WERI-Rb-1 (cell line): Measurements from ENCODE around the gene TULP4.

Experiments
- DNase-seq: peaks from one replicate; pipeline ENCODE4 v3.0.0-alpha.2; 2020
- H3K27ac ChIP-seq: fragments of 250-450 bp; sonication (Bioruptor Pico); 2 replicates; pipeline ENCODE4 v1.5.1; 2020; ENCODE audit warnings: mild to moderate bottlenecking, moderate library complexity
- H3K27me3 ChIP-seq: fragments of 250-450 bp; sonication (Bioruptor Pico); 2 replicates; pipeline ENCODE4 v1.5.1; 2021; ENCODE audit warnings: mild to moderate bottlenecking, low read depth, moderate library complexity; ENCODE audit not compliant: insufficient read depth, severe bottlenecking
- H3K36me3 ChIP-seq: fragments of 250-450 bp; sonication (Bioruptor Pico); 2 replicates; pipeline ENCODE4 v1.5.1; 2020; ENCODE audit warnings: mild to moderate bottlenecking, moderate library complexity
- H3K4me3 ChIP-seq: 2 replicates; pipeline ENCODE4 v1.5.1; 2011; ENCODE audit warnings: low read depth, mild to moderate bottlenecking, control low read depth, low read length
- H3K9me3 ChIP-seq: fragments of 250-450 bp; sonication (Bioruptor Pico); 2 replicates; pipeline ENCODE4 v1.5.1; 2021; ENCODE audit warnings: mild to moderate bottlenecking, moderate library complexity; ENCODE audit not compliant: severe bottlenecking
- CTCF ChIP-seq: IDR thresholded peaks from 2 replicates; pipeline ENCODE4 v1.5.1; 2011; ENCODE audit warnings: low read depth, mild to moderate bottlenecking, control low read depth, inconsistent platforms, low read length

TULP4 gene

GRCh38 chr6:158311626-158312025 is 639 bp upstream of the TULP4 start:
- peaks cover 48% of the 10 kb centered on the region for H3K36me3 ChIP-seq
- no peak overlapping the region for H3K4me3 ChIP-seq
- TF ChIP-seq CTCF, result no peak
- DNase-seq, result no peak
- no peaks in the 10 kb centered on the region for H3K27me3 ChIP-seq
- peak overlapping the region; percentile 85 for H3K27ac ChIP-seq
- H3K9me3 ChIP-seq, result no peaks in the 10 kb centered on the region

DNA sequence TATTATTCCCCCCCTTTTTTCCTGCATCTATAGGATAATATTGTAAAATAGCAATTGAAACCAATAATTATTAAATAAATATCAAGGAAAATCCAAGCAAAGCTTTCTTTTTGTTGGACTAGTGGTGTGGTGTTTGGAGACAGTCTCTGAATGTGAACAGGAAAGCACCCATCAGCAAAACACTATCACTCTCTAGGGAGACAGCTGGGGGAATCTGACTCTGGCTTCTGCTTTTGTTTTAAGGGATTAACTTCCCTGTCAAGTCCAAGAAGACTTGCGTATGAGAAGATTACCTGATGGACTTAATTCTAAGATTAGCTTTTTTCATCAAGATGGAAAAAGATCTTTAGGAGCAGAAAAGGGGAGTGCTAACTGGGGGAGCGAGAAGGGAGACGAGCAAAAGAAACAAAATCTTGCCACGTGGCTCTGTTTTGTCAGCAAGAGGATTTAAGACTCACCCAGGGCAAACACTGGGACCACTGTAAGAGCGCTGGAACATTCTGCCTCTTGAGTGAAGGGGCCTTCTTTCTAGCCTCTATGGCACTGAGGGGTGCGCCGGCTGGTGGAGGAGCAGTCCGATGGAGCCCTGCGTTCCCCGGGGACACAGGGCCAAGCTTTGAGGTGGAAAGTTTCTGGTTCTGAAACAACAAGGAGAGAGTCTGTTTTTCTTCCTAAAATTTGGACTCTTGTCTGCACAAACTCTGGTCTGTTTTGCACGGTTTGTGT is 570 bp downstream of the TULP4 start:
- peaks cover 43% of the 10 kb centered on the region for H3K36me3 ChIP-seq
- peak overlapping the region; percentile 15 for H3K4me3 ChIP-seq
- peak overlapping the region; percentile 85 for H3K27ac ChIP-seq
- no peaks in the 10 kb centered on the region for H3K27me3 ChIP-seq
- peak; percentile 18; the same call in 1 of the 2 replicates for TF ChIP-seq CTCF
- peak; percentile 73 for DNase-seq
- H3K9me3 ChIP-seq, result no peaks in the 10 kb centered on the region

GRCh38 chr6:158313989-158314388 is 1.7 kb downstream of the TULP4 start:
- Histone ChIP-seq H3K36me3 (peaks cover 48% of the 10 kb centered on the region), H3K27me3 (no peaks in the 10 kb centered on the region), H3K27ac (peak overlapping the region; percentile 85), H3K4me3 (no peak overlapping the region), H3K9me3 (no peaks in the 10 kb centered on the region)
- peak; percentile 30 for DNase-seq
- no peak for TF ChIP-seq CTCF

DNA sequence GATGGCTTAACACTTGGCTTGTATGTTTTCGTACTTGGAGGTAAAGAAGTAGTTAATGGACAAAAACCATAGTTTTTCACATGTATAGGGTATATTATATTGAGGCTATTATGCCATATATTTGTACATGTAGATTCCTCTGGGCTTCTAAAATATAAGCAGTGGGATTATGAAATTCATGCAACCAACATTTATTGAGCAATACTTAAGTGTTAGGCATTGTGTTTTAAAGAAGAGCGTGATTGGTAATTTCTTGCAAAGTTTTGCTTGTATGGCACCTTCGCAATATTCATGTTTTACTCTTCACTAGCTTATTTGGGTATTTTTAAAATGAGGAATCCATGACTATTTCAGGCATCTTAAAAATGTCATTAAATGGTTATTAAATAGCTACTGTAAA is 2.5 kb downstream of the TULP4 start:
- Histone ChIP-seq H3K4me3 (no peak overlapping the region), H3K9me3 (no peaks in the 10 kb centered on the region), H3K27me3 (no peaks in the 10 kb centered on the region), H3K27ac (no peak overlapping the region), H3K36me3 (peaks cover 48% of the 10 kb centered on the region)
- DNase-seq, result no peak
- TF ChIP-seq CTCF, result no peak

DNA sequence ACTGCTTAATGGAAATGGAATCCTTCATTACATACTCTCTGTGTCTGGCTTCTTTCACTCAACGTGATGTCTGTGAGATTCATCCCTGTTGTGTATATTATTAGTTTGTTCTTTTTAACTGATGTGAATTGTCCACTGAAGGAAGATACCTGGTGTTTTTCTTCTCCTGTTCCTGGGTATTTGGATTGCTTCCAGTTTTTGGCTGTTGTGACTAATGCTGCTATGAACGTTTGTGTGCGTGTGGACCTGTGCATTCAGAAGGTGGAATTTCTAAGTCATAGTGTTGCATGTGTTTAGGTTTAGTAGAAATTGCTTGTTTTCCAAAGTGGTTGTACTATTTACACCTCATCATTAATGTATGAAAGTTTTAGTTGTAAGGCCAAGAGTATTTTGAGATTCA is 3.8 kb downstream of the TULP4 start:
- Histone ChIP-seq H3K9me3 (no peaks in the 10 kb centered on the region), H3K27me3 (no peaks in the 10 kb centered on the region), H3K27ac (no peak overlapping the region), H3K36me3 (peaks cover 54% of the 10 kb centered on the region), H3K4me3 (no peak overlapping the region)
- no peak for TF ChIP-seq CTCF
- no peak for DNase-seq

DNA sequence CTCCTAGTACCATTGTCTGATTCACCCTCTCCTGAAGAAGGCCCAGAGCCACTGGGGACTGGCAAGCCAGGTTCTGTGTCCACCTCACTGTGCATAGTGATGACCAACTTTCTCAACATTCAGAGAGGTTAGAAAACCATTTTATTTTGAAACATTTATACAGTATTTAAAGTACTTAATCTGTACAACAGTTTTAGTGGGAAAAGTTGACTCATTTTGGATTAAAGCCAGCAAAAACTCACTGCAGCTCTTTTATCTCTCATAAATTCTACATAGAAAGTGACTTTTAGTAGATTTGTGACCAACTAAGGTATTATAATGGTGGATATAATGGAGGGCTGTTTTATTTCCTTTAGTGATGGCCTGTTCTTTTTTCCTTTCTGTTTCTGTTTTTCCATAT is 9.7 kb downstream of the TULP4 start:
- Histone ChIP-seq H3K4me3 (no peak overlapping the region), H3K27ac (no peak overlapping the region), H3K27me3 (no peaks in the 10 kb centered on the region), H3K9me3 (no peaks in the 10 kb centered on the region), H3K36me3 (peaks cover 13% of the 10 kb centered on the region)
- TF ChIP-seq CTCF, result no peak
- no peak for DNase-seq
